Tibial nerve (tissue), 4 donors: ENCODE data around the gene TARM1.

Experiments
- CTCF ChIP-seq, 5 experiments: fragments of 200-600 bp in 3 of 5; fragments of 450-650 bp in 2 of 5; sonication (generic) in 3 of 5; IDR thresholded peaks; one replicate each; pipeline ENCODE4 v1.5.1; 2016 to 2019; ENCODE audit warnings: antibody characterized with exemption in 5 of 5, mild to moderate bottlenecking in 3 of 5, moderate library complexity in 2 of 5
- EP300 ChIP-seq, 2 donors: sonication (generic); formaldehyde crosslinking; IDR thresholded peaks; one replicate each; pipeline ENCODE4 v1.6.1; 2017; ENCODE audit warnings: antibody characterized with exemption in 2 of 2, mild to moderate bottlenecking in 1 of 2
- POLR2A ChIP-seq, 2 donors: fragments of 450-650 bp; IDR thresholded peaks; one replicate each; pipeline ENCODE4 v1.6.1; 2017; ENCODE audit warnings: antibody characterized with exemption in 2 of 2, mild to moderate bottlenecking in 2 of 2, moderate library complexity in 2 of 2

DNA sequence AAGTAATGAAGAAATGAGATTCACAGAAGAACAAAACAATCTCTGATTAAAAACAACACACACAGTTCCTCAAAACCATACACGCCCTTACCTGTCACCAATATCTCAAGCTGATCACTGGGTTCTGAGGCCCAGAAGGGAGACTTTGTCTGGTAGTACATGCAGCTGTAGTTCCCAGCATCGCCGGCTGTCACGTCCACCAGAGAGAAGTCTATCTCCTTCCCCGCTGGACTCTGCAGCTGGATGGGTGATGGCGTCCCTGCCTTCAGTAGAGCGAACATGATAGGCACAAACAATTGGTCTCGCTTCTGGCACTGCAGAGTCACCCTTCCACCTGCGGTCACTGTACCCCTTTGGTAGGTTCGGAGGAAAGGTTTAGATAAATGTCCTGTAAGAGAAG is 7.3 kb downstream of the TARM1 start:
- TF ChIP-seq CTCF (IDR thresholded peaks at IDR 0.05) (no peak), POLR2A (IDR thresholded peaks at IDR 0.05) (no peak), EP300 (IDR thresholded peaks at IDR 0.05) (no peak)
